HG03045 (cell line): ENCODE measurements around the gene SH3RF3.

Experiments
- ATAC-seq: cut with Tn5 transposase; IDR thresholded peaks from one replicate; pipeline ENCODE4 v1.9.1; 2021; ENCODE audit warnings: mild to moderate bottlenecking, moderate library complexity; ENCODE audit not compliant: unreplicated experiment

SH3RF3 gene

GRCh38 chr2:109300582-109300981 is 171.6 kb downstream of the SH3RF3 start:
- no peak for ATAC-seq

DNA sequence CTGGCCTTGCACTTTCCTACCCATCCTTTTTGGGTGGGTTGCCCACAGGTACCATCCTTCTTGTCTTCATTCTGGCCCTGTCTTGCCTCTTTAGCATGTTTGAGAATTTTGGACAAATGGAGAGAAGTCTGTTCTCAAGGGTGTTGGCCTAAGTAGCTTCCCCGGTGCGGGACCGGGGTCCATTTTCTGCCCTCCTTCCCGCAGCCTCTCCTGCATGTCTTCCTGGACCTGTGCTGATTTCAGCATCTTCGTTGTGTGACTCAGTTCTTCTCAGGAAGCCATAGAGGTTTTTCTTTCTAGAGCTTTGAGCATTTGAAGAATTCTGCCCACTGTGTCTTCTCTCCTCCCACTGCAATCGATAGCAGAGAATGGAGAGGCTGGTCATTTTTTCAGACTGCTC is 172.7 kb downstream of the SH3RF3 start:
- ATAC-seq: no peak

DNA sequence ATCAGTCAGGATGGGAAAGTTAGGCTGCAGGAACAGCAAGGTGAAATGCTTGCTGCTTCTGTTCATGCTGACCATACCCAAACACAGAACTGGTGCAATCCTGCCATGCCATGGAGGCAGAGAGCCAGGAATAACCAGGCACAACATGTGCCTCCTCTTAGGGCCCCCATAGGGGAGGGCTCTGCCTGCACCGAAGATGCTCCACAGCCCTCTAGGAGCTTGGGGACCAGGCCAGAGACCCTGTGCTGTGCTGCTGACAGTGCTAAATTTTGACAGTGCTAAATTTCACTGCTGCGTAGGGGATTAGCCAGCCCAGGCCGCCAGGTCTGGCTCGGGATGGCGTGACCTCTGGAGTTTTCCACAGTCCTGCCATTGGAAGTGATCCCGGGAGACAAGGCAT is 173.3 kb downstream of the SH3RF3 start:
- no peak for ATAC-seq

- ATAC-seq: no peak
Measured at GRCh38 chr2:109304242-109304641, 175.2 kb downstream of the SH3RF3 start.

- no peak for ATAC-seq
Measured at GRCh38 chr2:109304731-109305470, 175.9 kb downstream of the SH3RF3 start.

- no peak for ATAC-seq
Measured at GRCh38 chr2:109305490-109306167, 176.6 kb downstream of the SH3RF3 start.

GRCh38 chr2:109306190-109306589 is 177.2 kb downstream of the SH3RF3 start:
- no peak for ATAC-seq

DNA sequence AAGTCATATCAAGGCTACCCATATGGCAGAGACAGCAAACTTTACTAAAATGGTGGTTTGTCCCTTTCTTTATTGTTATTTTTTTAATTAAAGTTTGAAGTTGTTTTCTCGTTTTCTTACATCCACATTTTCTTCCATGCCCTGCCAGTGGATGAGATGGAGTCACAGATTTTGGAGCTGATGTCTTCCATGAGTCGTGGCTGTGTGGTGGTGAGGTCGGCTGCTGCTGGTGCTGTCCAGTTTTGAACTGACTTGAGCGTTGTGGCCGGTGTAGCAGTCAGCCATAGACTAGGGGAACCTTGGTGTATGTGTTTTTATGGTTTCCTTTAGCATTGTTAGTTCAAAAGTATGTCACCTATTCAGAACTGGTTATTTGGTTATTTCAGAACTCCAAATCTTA is 182.8 kb downstream of the SH3RF3 start:
- ATAC-seq: no peak

GRCh38 chr2:109312902-109313301 is 183.9 kb downstream of the SH3RF3 start:
- ATAC-seq: no peak

- no peak for ATAC-seq
Measured at GRCh38 chr2:109313343-109313742, 184.3 kb downstream of the SH3RF3 start.

GRCh38 chr2:109316091-109316490 is 187.1 kb downstream of the SH3RF3 start:
- ATAC-seq: no peak

DNA sequence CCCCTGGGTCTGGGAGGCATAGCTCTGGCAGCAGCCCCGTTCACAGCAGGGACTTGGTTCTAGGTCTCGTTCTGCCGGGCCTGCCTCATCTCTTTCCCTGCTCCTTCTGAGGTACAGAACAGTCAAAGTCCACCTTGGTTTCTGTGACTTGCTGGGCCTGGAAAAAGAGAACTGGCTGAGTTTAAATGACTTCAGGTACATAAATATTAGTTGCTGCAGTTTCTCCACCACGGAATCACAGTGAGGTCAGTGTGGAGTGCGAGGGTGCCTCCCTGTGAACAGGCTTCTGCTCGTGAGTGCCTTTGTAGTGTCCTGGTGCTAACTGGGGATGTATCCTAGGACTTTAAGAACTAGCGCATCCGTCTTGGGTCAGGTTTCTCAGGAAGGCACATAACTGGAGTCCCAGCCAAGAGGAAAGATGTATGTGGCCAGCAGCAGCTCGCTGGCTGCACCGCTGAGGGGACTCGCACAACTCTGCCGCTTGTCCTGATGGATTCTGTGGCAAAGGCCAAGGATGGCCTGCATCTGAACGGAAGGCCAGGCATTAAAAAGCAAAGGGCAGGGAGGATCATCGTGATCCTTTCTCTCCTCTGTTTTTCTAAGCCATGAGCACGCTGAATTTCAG is 188.6 kb downstream of the SH3RF3 start:
- no peak for ATAC-seq

DNA sequence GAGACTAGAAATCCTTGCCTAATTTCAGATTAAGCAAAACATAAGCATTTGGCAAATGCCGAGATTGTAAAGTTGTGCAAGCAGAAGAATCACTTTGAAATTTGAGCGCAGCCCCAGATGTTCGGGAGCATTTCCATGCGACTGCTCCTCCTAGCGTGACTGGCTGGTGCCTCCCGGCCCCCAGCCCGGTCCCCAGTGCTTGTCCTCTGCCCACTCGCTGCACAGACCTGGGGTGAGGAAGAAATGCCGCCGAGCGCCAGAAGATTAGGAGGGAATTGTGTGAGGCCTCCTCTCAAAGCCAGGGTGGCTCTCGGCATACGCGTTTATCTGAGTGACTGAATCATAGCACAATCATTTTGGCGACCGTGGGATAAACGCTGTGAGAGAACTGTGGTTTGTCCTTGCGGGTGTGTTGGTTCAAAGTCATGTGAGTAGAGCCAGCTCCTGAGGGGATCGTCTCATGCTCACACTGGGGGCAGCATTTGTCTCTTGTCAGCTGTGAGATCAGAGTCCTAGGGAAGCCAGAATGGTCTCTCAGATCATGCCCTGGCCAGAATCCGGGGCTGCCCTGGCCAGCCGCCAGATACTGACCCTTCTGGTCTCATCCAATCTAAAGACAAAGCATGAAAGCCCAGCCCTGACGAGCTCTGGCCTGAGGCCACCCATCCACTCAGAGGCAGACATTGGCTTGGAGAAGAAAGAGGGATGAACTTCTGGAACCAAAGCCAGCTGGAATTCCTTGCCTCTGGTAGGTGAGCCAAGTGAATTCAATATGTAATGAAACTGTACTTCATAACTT is 189.3 kb downstream of the SH3RF3 start:
- no peak for ATAC-seq

- no peak for ATAC-seq
Measured at GRCh38 chr2:109318949-109319342, 189.9 kb downstream of the SH3RF3 start.

DNA sequence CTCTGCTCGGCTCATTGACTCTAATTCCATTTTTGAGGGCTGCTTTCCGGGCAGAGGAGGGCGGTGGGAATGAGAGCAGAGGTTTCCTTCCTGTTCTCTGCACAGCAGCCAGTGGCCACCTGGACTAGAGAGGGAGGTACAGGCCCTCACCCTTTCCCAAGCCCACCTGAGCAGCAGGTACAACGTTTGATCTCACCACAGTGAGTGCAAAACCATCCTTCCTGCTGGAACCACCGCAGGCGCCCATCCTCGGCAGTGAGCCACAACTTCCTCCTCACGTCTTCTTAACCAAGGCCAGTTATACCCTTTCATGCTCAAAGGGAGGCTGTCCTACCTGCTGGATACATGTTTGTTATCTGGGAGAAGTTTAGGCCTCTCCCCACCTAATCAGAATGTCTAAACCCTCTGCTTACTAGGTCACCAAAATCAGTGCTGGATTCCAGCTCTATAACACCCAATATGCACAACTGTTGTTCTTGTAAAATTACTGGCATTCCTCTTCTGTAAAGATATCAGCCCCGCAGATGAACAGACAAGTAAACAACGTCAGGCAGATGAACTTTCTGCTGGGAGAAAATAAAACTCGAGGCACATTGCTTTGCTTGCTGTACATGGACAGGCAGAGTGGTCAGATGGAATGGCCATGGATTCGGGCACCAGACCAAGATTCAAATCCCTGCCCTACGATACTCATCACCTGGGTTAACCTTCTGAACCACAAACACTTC is 191.4 kb downstream of the SH3RF3 start:
- no peak for ATAC-seq

- ATAC-seq: no peak
Measured at GRCh38 chr2:109321570-109321969, 192.6 kb downstream of the SH3RF3 start.

- ATAC-seq: no peak
Measured at GRCh38 chr2:109322111-109322510, 193.1 kb downstream of the SH3RF3 start.

DNA sequence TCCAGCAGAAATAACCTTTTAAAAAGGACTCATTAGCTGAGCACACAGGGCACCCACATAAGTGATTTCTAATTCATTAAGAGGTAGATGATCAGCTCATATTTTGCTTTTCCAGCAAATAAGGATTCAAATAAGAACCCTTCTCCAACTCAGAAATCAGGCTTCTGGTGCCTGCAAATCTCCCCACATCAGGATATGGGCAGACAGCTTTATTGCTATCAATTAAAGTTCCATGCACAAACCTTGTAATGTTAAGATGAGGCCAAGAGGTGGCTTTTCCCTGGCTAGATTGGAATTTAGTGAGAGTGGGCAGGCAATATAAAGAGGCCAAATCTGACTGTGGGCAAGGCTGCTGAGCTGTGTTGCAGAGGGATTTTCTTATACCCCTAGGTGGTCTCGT is 193.6 kb downstream of the SH3RF3 start:
- ATAC-seq: no peak

- ATAC-seq: no peak
Measured at GRCh38 chr2:109324861-109325260, 195.9 kb downstream of the SH3RF3 start.

DNA sequence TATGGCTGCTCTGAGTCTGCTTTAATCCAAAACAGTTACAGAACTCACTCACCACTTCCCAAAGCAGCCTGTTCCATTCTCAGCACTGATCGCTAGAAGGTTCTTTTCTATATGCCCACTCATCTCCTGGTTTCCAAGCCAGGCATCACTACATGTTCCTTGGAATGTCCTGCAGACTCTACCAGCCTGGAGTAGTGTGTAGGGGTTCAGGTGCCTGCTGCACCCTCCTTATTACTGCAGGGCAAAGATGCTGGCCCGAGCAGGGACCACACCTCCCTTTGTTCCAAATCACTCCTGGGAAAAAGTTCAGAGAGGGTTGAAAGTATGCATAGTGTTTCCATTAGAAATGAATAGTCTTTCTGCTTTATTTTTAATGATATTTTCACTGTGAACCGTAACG is 196.6 kb downstream of the SH3RF3 start:
- ATAC-seq: no peak

GRCh38 chr2:109326306-109326705 is 197.3 kb downstream of the SH3RF3 start:
- no peak for ATAC-seq
